Endothelial cell of umbilical vein (primary cell): Measurements from ENCODE around the gene ARMH3. TPM values are rescaled to one million over a fixed set of nuclear protein-coding genes. Genes with fewer than 3 reads are reported as not detected.

Experiments used
- BruUV-seq: library from RNA; stranded (reverse); fragments of 400-500 nt; replicated peaks from 2 replicates; lab custom pipeline; 2021; lab: Mats Ljungman, UMichigan
- CTCF ChIA-PET: fragments of 300-600, 350-600 bp; sonication (Branson Sonifier 250); formaldehyde crosslinking; loops from one replicate; lab custom pipeline; 2021; ENCODE audit warnings: antibody characterized with exemption, inconsistent platforms; lab: Charles Lee
- POLR2A ChIA-PET: fragments of 300-600, 350-600 bp; sonication (Branson Sonifier 250); formaldehyde crosslinking; loops from one replicate; lab custom pipeline; 2021; ENCODE audit warnings: antibody characterized with exemption, inconsistent platforms; lab: Charles Lee
- DNase-seq: peaks from one replicate; pipeline ENCODE4 v3.0.0-alpha.2; 2011; ENCODE audit warnings: low read depth, low spot score
- FAIRE-seq: peaks from 2 replicates; lab custom pipeline; 2011; peaks lifted over from hg19 to GRCh38; lab: Jason Lieb, UNC
- H2AFZ ChIP-seq: 2 replicates; pipeline ENCODE4 v1.6.0; 2012; ENCODE audit warnings: low read depth, low read length, control low read depth, inconsistent platforms
- H3K27ac ChIP-seq: 2 replicates; pipeline ENCODE4 v1.5.1; 2011; ENCODE audit warnings: low read depth, mild to moderate bottlenecking, control low read depth, low read length, moderate library complexity; ENCODE audit not compliant: insufficient read depth
- H3K27me3 ChIP-seq, 2 experiments: 2 replicates each; pipeline versions ENCODE4 v1.6.0 to v1.6.1; 2011; ENCODE audit warnings: low read length in 2 of 2, mixed read lengths in 1 of 2; ENCODE audit not compliant: control insufficient read depth in 2 of 2, insufficient read depth in 2 of 2
- H3K36me3 ChIP-seq, 2 experiments: 2 replicates in 1 of 2; 3 replicates in 1 of 2; pipeline ENCODE4 v1.5.1; 2011; ENCODE audit warnings: low read length in 2 of 2, mild to moderate bottlenecking in 1 of 2, moderate library complexity in 1 of 2; ENCODE audit not compliant: control insufficient read depth in 2 of 2, insufficient read depth in 2 of 2; ENCODE audit errors: extremely low read depth in 1 of 2
- H3K4me1 ChIP-seq: 3 replicates; pipeline ENCODE4 v1.5.1; 2011; ENCODE audit warnings: mild to moderate bottlenecking, low read length; ENCODE audit not compliant: control insufficient read depth, insufficient read depth; ENCODE audit errors: extremely low read depth
- H3K4me2 ChIP-seq: 2 replicates; pipeline ENCODE4 v1.6.1; 2011; ENCODE audit warnings: low read length, control low read depth, mixed read lengths; ENCODE audit not compliant: insufficient read depth
- H3K4me3 ChIP-seq, 3 experiments: fragments of 200-600 bp in 1 of 3; sonication (generic), shearing (Covaris generic) in 1 of 3; replicated peaks in 1 of 3; 2 replicates each; pipeline ENCODE4 v1.5.1; 2011 to 2016; ENCODE audit warnings: control low read depth in 3 of 3, low read length in 3 of 3, mild to moderate bottlenecking in 2 of 3, inconsistent platforms in 1 of 3, low read depth in 1 of 3, moderate library complexity in 1 of 3; ENCODE audit not compliant: insufficient read depth in 1 of 3
- H3K79me2 ChIP-seq: 2 replicates; pipeline ENCODE4 v1.6.0; 2012; ENCODE audit warnings: low read length, inconsistent platforms; ENCODE audit not compliant: control insufficient read depth, insufficient read depth
- H3K9ac ChIP-seq: replicated peaks from 2 replicates; pipeline ENCODE3; 2011; ENCODE audit warnings: low read length, control low read depth; ENCODE audit not compliant: insufficient read depth; ENCODE audit errors: extremely low read depth
- H3K9me1 ChIP-seq: replicated peaks from 3 replicates; pipeline ENCODE4 v1.6.0; 2011; ENCODE audit warnings: mild to moderate bottlenecking, low read length; ENCODE audit not compliant: control insufficient read depth, insufficient read depth; ENCODE audit errors: extremely low read depth
- H3K9me3 ChIP-seq: replicated peaks from 2 replicates; pipeline ENCODE4 v1.5.1; 2012; ENCODE audit warnings: low read length, inconsistent platforms; ENCODE audit not compliant: control insufficient read depth, insufficient read depth
- H4K20me1 ChIP-seq: replicated peaks from 2 replicates; pipeline ENCODE3; 2011; ENCODE audit warnings: mild to moderate bottlenecking, low read length; ENCODE audit not compliant: control insufficient read depth, insufficient read depth; ENCODE audit errors: extremely low read depth
- EZH2 ChIP-seq: IDR thresholded peaks from 2 replicates; pipeline ENCODE4 v1.6.1; 2012; ENCODE audit warnings: borderline replicate concordance, low read depth, mild to moderate bottlenecking, moderate library complexity, low read length, inconsistent platforms; ENCODE audit not compliant: severe bottlenecking
- MYC ChIP-seq: IDR thresholded peaks from one replicate; pipeline ENCODE4 v1.6.1; 2011; ENCODE audit warnings: mild to moderate bottlenecking, low read depth, low read length
- POLR2AphosphoS5 ChIP-seq: IDR thresholded peaks from 2 replicates; pipeline ENCODE4 v1.6.1; 2012; ENCODE audit warnings: low read depth, mild to moderate bottlenecking, control low read depth, low read length, moderate library complexity; ENCODE audit not compliant: insufficient read depth
- dilution Hi-C: fragments of 300-500 bp; cut with MboI; formaldehyde crosslinking; loops from one replicate; pipeline ENCODE4 v1.15.0; 2019; ENCODE audit warnings: low sequenced_read_pairs; ENCODE audit not compliant: extremely low pct_ligation_motif_present
- intact Hi-C: fragments of 100-400 bp; cut with micrococcal nuclease; formaldehyde crosslinking; loops from one replicate; pipeline ENCODE4 v1.10.0; 2022
- polyA plus RNA-seq, 4 experiments: library from polyadenylated mRNA; depleted of rRNA in 3 of 4; stranded (reverse) in 3 of 4; unstranded in 1 of 4; fragments of >200 nt; gene quantifications; 2 replicates each; pipeline versions ENCODE4 v1.2.1 to v1.2.3, GENCODE V29; 2011 to 2012; ENCODE audit warnings: missing spikeins in 1 of 4
- total RNA-seq: library from RNA; stranded (reverse); gene quantifications from 2 replicates; pipeline ENCODE4 v1.2.3, GENCODE V29; 2021
- TF ChIP-seq, protein P1 (sequence below), 2 donors: IDR thresholded peaks; 1 replicate in 1 of 2; 2 replicates in 1 of 2; pipeline ENCODE4 v1.5.1; 2011; ENCODE audit warnings: low read length in 2 of 2, mild to moderate bottlenecking in 2 of 2, moderate library complexity in 2 of 2, control low read depth in 1 of 2, inconsistent platforms in 1 of 2, low read depth in 1 of 2; ENCODE audit not compliant: insufficient read depth in 1 of 2; ENCODE audit errors: extremely low read depth in 1 of 2
- TF ChIP-seq, protein P2 (sequence below): IDR thresholded peaks from 2 replicates; pipeline ENCODE4 v1.6.1; 2011; ENCODE audit not compliant: insufficient read depth, insufficient read length

Gene ARMH3
- total and polyA plus RNA-seq, 2 donors (not counting 3 experiments of a cell fraction or from before 2014, with no cell fraction given) = 13.1 to 17.6 TPM

DNA sequence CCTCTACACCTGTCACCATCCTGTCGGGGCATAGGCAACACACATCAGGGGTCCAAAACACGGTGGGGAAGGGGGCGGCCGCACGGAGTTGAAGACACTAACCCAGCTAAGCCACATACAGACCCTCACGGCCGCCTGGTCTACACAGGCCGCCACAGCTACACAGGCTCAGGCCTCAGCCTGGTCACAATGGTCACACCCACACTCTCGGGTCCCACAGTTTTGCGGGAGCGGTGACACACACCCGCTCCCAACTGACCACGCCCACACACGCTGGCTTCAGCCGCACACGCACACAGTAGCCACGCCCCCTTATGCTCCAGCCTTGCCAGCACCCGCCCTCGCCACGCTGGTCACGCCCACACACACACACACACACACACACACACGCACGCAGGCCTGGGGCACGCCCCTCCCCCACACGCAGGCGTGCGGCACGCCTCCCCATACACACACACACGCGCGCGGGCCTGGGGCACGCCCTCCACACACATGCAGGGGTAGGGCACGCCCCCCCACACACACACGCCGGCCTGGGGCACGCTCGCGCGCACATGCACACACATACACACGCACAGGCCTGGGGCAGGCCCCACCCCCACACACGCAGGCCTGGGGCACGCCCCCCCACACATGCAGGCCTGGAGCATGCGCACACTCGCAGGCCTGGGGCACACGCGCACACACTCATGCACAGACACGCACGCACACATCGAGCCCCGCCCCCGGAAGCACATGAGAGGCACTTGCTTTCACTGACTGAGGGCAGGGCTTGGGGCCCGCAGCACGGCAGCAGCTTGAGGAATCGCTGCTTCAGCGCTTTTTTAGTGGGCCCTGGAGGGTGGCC lies 225.4 kb downstream of the ARMH3 start:
- DNase-seq (peak; percentile 91), FAIRE-seq (peak; percentile 89)
- Histone ChIP-seq H3K9me3 (no peaks in the 10 kb centered on the region), H3K27me3 (no peaks in the 10 kb centered on the region), H3K4me3 (peak overlapping the region in 2 of 3 experiments; percentile 25 to 64), H3K36me3 (no peaks in the 10 kb centered on the region), H3K27ac (no peak overlapping the region), H2AFZ (peak overlapping the region; percentile 39), H4K20me1 (no peaks in the 10 kb centered on the region), H3K4me2 (peak overlapping the region; percentile 38), H3K4me1 (peaks cover 11% of the 10 kb centered on the region), H3K9ac (peak overlapping the region; percentile 26), H3K9me1 (no peaks in the 10 kb centered on the region), H3K79me2 (no peaks in the 10 kb centered on the region)
- intact Hi-C loops = loop anchor here (1.0 kb wide), 2 partner anchors 9 to 12 kb away; partner anchors contain the start of gene OGA
- dilution Hi-C loops = no loop called here
- ChIA-PET CTCF (interaction anchor here (1.3 kb wide), 1 partner anchor 13 kb away, joined by 3 read pairs; the partner anchor contains the start of gene OGA), POLR2A (interaction anchor here (1.3 kb wide), 1 partner anchor 12 kb away, joined by 3 read pairs; the partner anchor contains the start of gene OGA)
- no TSS peak for BruUV-seq
- TF ChIP-seq POLR2AphosphoS5 = peak; percentile 44
- TF ChIP-seq MYC = peak; percentile 82
- no peak for TF ChIP-seq EZH2
- TF ChIP-seq, protein P1, sequence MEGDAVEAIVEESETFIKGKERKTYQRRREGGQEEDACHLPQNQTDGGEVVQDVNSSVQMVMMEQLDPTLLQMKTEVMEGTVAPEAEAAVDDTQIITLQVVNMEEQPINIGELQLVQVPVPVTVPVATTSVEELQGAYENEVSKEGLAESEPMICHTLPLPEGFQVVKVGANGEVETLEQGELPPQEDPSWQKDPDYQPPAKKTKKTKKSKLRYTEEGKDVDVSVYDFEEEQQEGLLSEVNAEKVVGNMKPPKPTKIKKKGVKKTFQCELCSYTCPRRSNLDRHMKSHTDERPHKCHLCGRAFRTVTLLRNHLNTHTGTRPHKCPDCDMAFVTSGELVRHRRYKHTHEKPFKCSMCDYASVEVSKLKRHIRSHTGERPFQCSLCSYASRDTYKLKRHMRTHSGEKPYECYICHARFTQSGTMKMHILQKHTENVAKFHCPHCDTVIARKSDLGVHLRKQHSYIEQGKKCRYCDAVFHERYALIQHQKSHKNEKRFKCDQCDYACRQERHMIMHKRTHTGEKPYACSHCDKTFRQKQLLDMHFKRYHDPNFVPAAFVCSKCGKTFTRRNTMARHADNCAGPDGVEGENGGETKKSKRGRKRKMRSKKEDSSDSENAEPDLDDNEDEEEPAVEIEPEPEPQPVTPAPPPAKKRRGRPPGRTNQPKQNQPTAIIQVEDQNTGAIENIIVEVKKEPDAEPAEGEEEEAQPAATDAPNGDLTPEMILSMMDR (IDR thresholded peaks at IDR 0.05; ENCODE audit: extremely low read depth in 1 of 2, insufficient read depth in 1 of 2, low read depth in 1 of 2, low read length in 2 of 2) = no peak
- TF ChIP-seq, protein P2, sequence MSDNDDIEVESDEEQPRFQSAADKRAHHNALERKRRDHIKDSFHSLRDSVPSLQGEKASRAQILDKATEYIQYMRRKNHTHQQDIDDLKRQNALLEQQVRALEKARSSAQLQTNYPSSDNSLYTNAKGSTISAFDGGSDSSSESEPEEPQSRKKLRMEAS = peak; percentile 47
